ENCODE measurements around the gene NEMP1. TPM values are rescaled to one million over a fixed set of nuclear protein-coding genes. Genes with fewer than 3 reads are reported as not detected.

The NEMP1 gene
- total RNA-seq: 14.1 TPM
- long read RNA-seq, full-length matches to known transcripts: 3 of 15 reads
- long read RNA-seq, partial matches to known transcripts: 3 of 15 reads
- long read RNA-seq, other reads (novel, unspliced or antisense): 9 of 15 reads

GRCh38 chr12:57078519-57079404, at the start of gene NEMP1:
TSS of gene NEMP1 (minus strand) at chr12:57078791. CDS start at chr12:57078745, 46 bp downstream.
- H3K4me3 ChIP-seq: peak within 1 kb of the TSS; percentile 80
- no peaks in the 10 kb centered on the region for H3K36me3 ChIP-seq
- H3K27me3 ChIP-seq: no peaks in the 10 kb centered on the region
- H3K9me3 ChIP-seq: no peaks in the 10 kb centered on the region
- H3K27ac ChIP-seq: peak within 1 kb of the TSS; percentile 85
- no peak for TF ChIP-seq CTCF (IDR thresholded peaks at IDR 0.05)
- DNase-seq: peak; percentile 95
- peak; percentile 100 for ATAC-seq
- intact Hi-C loops (cut with DNase I): no loop called here
- peaks cover 14% of the 10 kb centered on the region for H3K4me1 ChIP-seq

- DNase-seq: peak; percentile 93
- H3K36me3 ChIP-seq: no peaks in the 10 kb centered on the region
- no peak for TF ChIP-seq CTCF (IDR thresholded peaks at IDR 0.05)
- no peaks in the 10 kb centered on the region for H3K27me3 ChIP-seq
- intact Hi-C loops (cut with DNase I): no loop called here
- ATAC-seq: peak; percentile 77
- H3K4me1 ChIP-seq: peaks cover 21% of the 10 kb centered on the region
- no peaks in the 10 kb centered on the region for H3K9me3 ChIP-seq
- H3K4me3 ChIP-seq: peak within 1 kb of the TSS; percentile 83
- peak within 1 kb of the TSS; percentile 92 for H3K27ac ChIP-seq
Measured at GRCh38 chr12:57127726-57128518, 49.3 kb upstream of the NEMP1 start, which contains the start of gene LRP1. TSS of gene LRP1 (plus strand) at chr12:57128483. CDS start at chr12:57128965, 482 bp downstream.

- H3K4me3 ChIP-seq: peak overlapping the region; percentile 83
- ATAC-seq (peak; percentile 75), DNase-seq (peak; percentile 89)
- H3K36me3 ChIP-seq: no peaks in the 10 kb centered on the region
- peak overlapping the region; percentile 92 for H3K27ac ChIP-seq
- H3K27me3 ChIP-seq: no peaks in the 10 kb centered on the region
- intact Hi-C loops (cut with DNase I): no loop called here
- TF ChIP-seq CTCF (IDR thresholded peaks at IDR 0.05): peak; percentile 28
- H3K4me1 ChIP-seq: peaks cover 14% of the 10 kb centered on the region
- H3K9me3 ChIP-seq: no peaks in the 10 kb centered on the region
Measured at GRCh38 chr12:57127101-57127725, 48.6 kb upstream of the NEMP1 start.

GRCh38 chr12:57126561-57126960, 48.0 kb upstream of the NEMP1 start:
- Histone ChIP-seq H3K36me3 (no peaks in the 10 kb centered on the region), H3K27ac (peak overlapping the region; percentile 92), H3K4me1 (peaks cover 8% of the 10 kb centered on the region), H3K4me3 (no peak overlapping the region), H3K27me3 (no peaks in the 10 kb centered on the region), H3K9me3 (no peaks in the 10 kb centered on the region)
- intact Hi-C loops (cut with DNase I): no loop called here
- no peak for TF ChIP-seq CTCF (IDR thresholded peaks at IDR 0.05)
- DNase-seq (no peak), ATAC-seq (no peak)

GRCh38 chr12:57126061-57126460, 47.5 kb upstream of the NEMP1 start:
- intact Hi-C loops (cut with DNase I): no loop called here
- no peaks in the 10 kb centered on the region for H3K27me3 ChIP-seq
- DNase-seq (no peak), ATAC-seq (no peak)
- H3K27ac ChIP-seq: no peak overlapping the region
- no peaks in the 10 kb centered on the region for H3K9me3 ChIP-seq
- peaks cover 3% of the 10 kb centered on the region for H3K4me1 ChIP-seq
- no peak for TF ChIP-seq CTCF (IDR thresholded peaks at IDR 0.05)
- H3K36me3 ChIP-seq: no peaks in the 10 kb centered on the region
- no peak overlapping the region for H3K4me3 ChIP-seq

Measured in upper lobe of right lung (tissue), 1 donor.